ENCODE measurements around the gene CRY2.
"Not testable (repeated sequence)": the region's sequence is repeated elsewhere in the genome, so short reads cannot be mapped to it uniquely, and the experiment has no call there.

Gene CRY2

DNA sequence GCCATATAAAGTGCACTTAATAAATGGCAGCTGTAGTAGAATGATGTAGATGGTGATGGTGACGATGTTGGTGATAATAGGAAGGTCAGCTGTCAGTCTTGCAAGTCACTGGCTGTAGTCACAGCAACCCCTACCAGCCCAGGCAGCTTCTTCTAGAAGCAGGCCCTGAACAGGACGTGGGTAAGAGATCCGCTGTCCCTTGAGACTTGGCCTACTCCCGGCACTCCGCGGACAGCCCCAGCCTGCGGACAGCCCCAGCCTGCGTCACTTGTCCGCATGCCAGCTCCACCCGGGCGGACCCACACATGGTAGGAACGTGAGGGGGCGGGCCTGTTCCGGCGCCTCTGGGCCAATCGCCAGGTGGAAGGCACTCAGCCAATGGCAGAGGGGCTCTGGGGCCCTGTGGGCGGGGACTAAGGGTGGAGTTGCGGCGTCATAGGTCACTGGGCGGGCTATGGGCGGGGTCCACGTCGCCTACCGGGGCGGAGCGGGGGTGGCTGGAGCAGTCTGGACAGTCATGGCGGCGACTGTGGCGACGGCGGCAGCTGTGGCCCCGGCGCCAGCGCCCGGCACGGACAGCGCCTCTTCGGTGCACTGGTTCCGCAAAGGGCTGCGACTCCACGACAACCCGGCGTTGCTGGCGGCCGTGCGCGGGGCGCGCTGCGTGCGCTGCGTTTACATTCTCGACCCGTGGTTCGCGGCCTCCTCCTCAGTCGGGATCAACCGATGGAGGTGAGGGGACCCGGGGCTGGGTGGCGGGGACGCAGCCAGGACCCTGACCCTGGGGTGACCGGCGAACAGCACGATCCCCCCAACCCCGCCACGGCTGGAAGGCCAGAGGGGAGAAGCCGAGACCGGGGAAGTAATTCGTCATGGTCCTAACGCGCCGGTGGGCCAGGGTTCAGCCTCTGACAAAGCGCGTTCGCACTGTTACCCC, at the start of gene CRY2:
TSS of gene CRY2 (plus strand) at position 502 of the 937 bp plus-strand sequence. CDS start at position 518, 16 bp downstream.
- peak; percentile 94 to 100 (median 99) for DNase-seq

DNA sequence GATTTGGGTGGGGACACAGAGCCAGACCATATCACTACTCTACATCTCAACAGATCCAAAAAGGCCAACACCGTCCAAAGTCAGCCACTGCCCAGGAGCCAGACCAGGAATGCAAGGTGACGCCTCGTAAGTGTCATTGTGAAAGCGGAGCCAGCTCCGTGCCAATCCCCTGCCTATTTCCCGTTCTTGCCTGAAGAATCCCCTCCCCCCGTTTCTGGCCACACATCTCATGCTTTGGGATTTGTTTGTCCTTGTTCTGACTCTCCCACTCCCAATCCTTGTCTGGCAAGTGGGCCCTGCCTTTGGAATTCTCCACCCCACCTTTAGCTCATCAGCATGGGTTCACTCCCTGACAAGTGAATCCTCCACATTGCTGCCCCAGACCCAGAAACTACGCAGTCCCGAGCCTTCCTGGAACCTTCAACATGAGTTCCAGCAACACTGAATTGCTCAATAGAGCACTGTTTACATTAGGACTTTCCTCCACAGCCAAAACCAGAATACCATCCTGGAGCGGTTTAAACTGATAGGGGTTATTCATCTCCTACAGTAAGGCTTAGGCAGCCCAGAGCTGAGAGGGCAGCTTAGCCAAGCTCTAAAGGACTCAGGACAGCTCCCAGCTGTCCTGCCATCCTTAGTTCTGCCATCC, 48.4 kb upstream of the CRY2 start:
- peak in 1 of 51 donors; percentile 64 for DNase-seq

DNA sequence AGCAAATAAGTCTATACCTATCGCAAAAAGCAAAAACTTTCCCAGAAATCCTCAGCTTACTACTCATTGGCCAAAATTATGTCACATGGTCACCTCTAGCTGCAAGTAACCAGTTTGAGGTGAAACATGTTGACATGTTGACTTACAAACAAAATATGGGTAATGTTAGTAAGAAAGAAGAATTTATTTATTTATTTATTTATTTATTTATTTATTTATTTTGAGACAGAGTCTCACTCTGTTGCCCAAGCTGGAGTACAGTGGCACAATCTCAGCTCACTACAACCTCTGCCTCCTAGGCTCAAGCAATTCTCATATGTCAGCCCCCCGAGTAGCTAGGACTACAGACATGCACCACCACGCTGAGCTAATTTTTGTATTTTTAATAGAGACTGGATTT, 47.7 kb upstream of the CRY2 start:
- no peak for DNase-seq

DNA sequence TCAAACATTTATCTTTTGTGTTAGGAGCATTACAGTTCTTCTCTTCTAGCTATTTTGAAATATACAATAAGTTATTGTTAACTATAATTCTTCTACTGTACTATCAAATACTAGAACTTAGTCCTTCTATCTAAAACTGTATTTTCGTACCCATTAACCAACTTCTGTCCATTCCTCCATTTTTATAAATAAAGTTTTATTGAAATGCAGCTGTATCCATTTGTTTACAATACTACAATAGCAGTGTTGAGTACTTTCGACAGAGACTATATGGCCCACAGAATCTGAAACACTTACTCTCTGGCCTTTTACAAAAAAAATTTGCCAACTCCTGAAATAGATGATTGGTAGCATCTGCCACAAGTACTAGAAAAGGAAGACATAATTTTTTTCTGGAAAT, 47.0 kb upstream of the CRY2 start:
- no peak for DNase-seq

DNA sequence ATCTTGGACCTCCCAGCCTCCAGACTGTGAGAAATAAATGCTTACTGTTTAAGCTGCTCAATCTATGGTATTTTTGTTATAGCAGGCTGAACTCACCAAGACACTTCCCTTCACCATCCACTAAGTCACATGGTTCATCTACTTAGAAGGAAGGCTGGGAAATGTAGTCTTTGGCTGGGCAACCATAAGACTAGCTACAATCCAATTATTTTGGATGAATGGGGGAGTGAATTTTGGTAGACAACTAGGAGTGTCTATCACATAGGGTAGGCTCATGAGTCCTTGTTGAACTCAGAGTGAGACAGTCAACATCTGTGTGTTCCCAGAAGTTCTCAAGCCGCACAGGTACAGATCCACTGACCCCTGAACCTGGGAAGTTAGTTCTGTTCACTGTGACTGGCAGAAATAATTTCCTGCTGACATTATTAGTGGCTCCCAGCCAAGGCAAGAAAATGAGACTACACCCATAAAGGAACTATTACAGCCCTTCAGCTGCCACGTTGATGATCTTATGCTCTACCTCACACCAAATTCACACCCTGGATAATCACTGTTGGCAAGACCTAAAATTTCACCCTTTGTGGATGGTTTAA, 45.5 kb upstream of the CRY2 start:
- DNase-seq: no peak

DNA sequence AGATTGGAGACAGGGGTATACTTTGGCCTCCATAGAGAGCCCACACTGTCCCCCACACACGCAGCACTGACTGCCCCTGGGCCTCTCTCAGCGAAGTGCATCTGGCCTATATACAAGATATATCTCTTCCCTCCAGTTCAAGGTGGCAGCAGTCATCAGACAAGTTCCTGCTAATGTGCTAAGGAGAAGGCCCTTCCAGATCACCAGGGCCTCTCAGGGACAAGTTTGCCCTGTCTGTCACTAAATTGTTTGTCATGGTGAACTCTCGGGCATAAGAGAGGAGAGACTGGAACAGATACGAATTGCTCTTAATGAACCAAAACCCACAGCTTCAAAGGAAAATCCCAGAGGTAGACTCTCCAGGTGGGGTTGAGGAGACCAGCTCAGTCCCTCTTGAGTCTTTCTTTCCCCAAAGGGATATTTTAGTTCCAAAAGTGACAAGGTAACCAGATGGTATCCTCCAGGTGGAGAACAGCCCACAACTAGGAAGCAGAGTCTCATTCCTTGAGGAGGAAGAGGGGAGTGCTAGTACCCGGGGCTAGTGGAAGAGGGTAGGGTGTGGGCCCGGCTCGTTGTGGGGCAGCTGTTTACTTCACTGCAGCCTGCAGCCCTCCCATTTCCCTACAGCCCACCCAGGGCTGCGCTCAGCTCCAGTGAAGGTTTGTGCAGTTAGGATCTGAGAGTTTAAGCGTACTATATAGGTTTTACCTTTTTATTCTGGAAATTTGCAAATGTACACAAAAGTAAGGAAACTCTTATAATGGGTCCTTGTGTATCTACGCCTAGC, 44.6 kb upstream of the CRY2 start:
- DNase-seq: no peak

DNA sequence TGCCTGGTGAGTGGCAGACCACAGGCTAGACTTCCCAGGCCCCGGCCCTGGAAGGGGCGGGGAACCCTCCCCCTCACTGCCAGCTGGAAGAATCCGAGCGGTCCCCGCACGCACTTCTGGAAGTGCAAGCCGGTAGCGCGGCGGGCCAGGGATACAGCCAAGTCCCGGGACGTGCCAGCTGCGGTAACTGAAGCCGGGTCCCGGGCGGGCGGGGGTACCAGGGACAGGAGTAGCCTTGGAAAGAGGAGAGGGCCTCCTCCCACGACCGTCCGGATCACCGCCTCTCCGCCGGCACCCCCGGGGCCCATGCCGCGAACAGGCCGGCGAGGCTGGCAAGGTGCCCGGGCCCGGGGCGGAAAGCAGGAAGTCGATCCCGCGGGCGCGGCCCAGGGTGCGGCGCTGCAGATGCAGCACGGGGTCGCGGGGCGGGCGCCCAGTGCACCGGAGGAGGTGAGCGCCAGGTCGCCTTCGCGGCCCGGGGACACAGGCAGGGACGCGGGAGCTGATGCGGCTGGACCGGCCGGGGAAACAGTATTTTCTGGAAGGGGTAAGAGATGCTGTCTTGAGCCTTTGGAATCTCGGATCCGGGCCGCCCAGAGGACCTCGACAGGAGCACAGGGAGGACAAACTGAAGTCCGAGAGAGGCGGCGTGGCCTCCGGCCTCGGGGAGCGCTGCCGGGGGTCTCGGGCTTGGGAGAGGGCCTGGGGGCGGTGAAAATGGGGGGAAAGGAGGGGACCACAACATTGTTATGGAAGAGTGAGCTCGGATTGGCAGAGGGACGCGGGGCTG, 43.1 kb upstream of the CRY2 start:
- peak in 48 of 51 donors; percentile 18 to 78 (median 44) for DNase-seq

DNA sequence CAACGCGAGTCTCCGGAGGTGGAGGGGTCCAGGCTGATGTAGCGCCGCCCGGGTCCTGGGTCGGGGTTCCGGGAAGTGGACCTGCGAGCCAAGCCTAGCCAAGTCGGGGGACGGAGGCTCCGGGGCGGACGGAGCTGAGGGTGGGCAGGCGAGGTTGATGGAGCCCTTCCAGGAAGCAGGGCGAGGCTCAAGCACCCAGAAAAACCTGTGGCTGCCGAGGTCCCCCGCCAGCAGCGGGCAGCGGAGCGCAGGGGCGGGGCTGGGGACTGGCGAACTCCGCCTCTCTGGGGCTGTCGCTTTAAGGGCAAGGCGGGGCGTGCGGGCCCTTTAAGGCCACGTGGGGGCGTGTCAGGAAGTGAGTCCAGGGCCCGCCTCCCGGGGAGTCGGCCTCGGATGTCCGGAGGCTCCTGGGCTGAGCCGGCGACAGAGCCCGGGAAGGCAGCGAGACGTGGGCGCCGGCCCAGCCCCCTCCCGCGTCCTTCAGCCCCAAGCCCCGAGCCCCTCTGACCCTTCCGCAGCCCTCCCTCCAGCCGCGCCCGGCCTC, 42.4 kb upstream of the CRY2 start, which contains the start of gene SLC35C1:
TSS of gene SLC35C1 (plus strand) at position 389 of the 544 bp plus-strand sequence. CDS start 653 bp downstream, outside the sequence.
- peak; percentile 54 to 98 (median 93) for DNase-seq

DNA sequence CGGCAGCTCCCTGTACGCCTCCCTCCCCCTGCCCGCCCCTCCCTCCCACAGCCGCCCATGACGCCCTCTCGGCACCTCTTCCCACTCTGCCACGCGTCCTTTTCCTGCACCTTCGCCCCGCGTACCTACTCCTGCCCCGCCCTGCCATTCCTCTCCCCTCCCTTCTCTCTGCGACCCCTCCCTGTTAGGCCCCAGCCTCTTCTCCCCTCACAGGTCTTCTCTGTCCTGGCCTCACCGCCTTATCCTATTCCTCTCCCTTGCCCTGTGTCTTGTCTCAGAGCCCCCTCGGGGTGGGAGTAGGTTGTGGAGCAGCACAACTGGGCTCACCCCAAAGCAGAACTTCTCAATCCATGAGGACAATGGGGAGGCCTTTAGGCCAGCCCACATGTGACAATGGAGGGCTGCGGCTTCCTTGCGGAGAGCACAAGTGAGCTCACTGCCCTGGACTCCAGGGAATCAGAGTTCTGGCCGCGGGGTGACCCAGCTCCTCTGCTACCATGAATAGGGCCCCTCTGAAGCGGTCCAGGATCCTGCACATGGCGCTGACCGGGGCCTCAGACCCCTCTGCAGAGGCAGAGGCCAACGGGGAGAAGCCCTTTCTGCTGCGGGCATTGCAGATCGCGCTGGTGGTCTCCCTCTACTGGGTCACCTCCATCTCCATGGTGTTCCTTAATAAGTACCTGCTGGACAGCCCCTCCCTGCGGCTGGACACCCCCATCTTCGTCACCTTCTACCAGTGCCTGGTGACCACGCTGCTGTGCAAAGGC, 41.8 kb upstream of the CRY2 start:
- DNase-seq: peak in 15 of 51 donors; percentile 5 to 66 (median 35)

DNA sequence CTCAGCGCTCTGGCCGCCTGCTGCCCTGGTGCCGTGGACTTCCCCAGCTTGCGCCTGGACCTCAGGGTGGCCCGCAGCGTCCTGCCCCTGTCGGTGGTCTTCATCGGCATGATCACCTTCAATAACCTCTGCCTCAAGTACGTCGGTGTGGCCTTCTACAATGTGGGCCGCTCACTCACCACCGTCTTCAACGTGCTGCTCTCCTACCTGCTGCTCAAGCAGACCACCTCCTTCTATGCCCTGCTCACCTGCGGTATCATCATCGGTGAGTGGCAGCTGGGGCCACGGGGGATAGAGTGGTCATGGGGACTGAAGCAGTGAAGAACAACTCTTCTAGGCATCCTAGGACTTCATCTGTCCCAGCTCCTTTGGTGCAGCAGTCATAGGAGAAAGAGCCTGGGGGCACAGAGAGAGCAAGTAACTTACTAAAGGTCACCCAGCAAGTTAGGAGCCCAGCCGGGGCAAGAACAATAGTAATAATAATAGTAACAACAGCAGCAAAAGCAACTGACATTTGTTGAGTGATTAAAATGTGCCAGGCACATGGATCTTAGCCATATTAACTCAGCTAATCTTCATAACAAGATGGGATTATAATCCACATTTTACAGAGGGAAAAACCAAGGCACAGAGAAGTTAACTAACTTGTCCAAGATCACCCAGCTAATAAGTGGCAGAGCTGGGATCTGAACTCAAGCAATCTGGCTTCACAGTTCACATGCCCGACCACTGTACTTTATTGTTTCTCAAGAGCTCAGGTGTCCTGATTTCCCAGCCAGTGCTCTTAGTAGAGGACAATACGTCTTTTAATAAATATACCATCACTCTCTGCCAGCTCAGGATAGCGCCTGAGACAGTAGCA, 41.0 kb upstream of the CRY2 start:
- no peak for DNase-seq

DNA sequence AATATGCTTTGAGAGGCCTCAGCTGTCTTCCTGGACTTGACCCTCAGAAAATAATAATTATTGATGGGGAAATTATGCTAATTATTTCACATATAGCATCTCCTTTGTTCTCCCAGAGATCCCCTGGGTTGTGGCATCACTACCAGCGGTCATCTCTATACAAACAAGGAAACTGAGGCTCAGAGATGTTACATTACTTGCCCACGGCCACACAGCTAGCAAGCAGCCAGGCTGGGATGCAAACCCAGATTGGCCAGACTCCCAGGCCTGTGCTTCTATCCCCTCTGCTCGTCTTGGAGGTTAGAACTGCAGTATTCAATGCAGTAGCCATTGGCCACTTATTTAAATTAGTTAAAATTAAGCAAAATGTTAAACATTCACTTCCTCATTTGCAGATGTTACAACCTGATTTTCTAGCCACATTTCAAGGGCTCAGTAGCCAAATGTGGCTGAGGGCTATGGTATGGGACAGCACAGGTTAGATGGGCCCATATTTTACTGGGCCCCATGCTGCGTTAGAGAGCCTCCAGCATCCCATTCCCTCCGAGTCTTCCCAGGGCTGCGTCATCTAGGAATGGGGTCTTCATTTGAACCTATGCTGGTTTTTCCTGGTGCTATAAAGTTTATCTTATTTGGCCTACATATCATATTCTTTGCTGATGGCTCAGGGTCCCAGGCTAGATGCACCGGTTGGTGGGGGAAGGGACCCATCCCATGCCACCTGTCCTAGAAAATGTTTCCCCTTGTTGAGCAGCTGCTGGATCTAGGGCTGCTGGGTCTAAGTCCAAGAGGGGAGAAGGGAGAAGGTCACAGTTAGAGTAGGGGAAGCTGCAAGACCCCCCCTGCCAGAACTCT, 40.1 kb upstream of the CRY2 start:
- DNase-seq: no peak

DNA sequence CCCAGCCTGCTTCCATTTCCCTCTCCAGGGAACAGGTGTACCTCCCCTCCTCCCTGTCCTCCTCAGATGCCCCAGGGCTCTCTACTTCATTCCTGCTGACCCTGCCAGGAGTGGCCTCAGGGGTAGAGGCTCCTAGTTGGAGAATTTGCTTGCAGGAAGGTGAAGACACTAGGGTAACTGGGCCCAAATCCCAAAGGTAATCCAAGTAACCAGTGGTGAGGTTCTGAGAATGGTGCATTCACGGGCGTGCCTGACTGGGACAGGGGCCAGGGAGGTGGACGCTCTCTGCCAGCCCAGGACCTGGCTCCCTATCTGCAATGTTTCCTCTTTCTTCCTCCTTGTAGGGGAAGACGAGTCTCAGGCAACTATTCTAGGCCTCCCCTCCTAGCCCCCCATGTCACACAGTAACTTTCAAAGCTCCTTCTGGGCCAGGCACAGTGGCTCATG, 39.5 kb upstream of the CRY2 start:
- no peak for DNase-seq

DNA sequence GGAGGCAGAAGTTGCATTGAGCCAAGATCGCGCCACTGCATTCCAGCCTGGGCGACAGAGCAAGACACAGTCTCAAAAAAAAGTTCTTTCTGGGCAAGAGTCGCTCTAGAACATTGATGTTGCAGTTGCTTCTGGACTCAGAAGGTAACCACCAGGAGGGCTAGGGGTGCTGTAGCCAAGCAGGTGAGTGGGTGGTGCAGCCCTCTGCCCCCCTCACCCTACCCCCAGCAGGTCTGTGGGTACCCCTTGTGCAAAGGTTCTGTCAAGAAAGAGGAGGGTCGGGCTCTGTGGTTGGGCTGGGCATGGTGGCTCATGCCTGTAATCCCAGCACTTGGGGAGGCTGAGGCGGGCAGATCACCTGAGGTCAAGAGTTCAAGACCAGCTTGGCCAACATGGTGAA, 38.8 kb upstream of the CRY2 start:
- not testable (repeated sequence) for DNase-seq

DNA sequence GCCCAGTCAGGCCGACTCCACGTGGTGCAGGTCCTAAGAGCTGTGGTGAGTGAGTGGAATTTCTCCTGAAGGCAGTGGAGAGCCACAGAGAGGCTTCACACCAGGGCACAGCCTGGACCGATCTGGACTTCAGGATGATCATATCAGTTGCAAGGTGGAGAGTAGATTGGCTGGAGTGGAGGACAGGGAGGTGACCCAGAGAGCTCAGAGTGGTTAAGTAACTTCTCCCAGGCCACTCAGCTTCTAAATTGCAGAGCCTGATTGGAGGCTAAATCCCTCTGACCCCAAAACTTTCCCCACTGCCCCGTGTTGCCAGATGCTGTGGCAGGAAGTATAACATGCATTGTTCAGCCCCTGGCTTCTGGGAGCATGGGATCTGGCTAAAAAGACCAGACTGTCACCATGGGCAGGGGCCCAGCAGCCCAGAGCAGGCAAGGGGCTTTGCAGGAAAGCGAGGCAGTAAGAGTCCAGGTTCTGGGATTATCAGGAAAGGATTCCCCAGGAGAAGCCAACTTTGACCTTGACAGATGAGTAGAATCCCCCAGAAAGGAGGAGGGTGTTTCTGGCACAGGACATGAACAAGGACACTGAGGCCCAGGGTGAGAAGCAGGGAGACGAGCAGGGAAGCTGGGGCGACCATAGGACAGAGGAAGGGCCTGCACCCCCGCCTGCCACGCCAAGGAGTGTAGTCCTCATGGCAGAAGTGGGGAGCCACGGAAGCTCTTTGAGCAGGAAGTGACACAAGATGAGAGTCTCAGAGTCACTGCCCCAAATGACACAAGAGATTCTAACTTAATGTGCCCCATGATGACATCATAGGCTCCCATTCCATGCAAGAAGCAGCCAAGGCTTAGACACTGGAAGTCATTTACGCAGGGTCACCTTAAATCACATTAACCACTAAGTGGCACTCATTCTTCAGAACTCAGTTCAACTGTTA, 37.5 kb upstream of the CRY2 start:
- no peak for DNase-seq

DNA sequence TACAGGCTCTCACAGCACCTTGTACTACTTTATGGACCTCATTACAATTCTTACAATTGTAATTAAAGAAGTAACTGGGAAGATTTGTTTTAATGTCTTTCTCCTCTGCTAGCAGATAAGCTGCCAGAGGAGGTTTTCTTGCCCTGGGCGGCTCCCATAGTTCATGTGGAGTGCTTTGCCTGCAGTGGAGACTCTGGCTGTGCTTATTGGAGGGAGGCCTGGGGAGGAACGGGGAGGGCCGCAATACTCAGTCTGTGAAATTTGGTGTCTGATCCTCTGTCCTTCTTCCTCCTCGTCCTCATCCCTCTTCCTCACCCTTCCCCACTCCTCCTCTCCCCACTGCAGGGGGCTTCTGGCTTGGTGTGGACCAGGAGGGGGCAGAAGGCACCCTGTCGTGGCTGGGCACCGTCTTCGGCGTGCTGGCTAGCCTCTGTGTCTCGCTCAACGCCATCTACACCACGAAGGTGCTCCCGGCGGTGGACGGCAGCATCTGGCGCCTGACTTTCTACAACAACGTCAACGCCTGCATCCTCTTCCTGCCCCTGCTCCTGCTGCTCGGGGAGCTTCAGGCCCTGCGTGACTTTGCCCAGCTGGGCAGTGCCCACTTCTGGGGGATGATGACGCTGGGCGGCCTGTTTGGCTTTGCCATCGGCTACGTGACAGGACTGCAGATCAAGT, 36.7 kb upstream of the CRY2 start:
- DNase-seq: no peak

DNA sequence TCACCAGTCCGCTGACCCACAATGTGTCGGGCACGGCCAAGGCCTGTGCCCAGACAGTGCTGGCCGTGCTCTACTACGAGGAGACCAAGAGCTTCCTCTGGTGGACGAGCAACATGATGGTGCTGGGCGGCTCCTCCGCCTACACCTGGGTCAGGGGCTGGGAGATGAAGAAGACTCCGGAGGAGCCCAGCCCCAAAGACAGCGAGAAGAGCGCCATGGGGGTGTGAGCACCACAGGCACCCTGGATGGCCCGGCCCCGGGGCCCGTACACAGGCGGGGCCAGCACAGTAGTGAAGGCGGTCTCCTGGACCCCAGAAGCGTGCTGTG, 36.2 kb upstream of the CRY2 start:
- DNase-seq: no peak

Measured in hypothalamus (tissue), 51 donors.